Ovary (tissue), 10 donors: ENCODE measurements around the gene PAK5. TPM values are rescaled to one million over a fixed set of nuclear protein-coding genes. Genes with fewer than 3 reads are reported as not detected.

Source experiments
- DNase-seq, 5 donors: peaks; one replicate each; pipeline ENCODE4 v3.0.0-alpha.2; 2019 to 2020
- H3K27ac ChIP-seq, 2 donors: fragments of 200-600 bp; one replicate each; pipeline versions ENCODE4 v1.5.1 to v1.8.0; 2019 to 2022
- H3K27me3 ChIP-seq: fragments of 200-600 bp; one replicate; pipeline ENCODE4 v1.8.0; 2022
- H3K36me3 ChIP-seq: fragments of 200-600 bp; sonication (generic); one replicate; pipeline ENCODE4 v1.5.1; 2019
- H3K4me1 ChIP-seq: one replicate; pipeline ENCODE4 v1.8.1; 2013; ENCODE audit warnings: mild to moderate bottlenecking, moderate library complexity; ENCODE audit not compliant: insufficient read depth
- H3K4me3 ChIP-seq: fragments of 200-600 bp; sonication (generic); one replicate; pipeline ENCODE4 v1.5.1; 2017
- H3K9me3 ChIP-seq, 2 donors: fragments of 200-600 bp in 1 of 2; sonication (generic) in 1 of 2; one replicate each; pipeline versions ENCODE4 v1.5.1 to v1.8.1; 2013 to 2019; ENCODE audit warnings: mild to moderate bottlenecking in 1 of 2, moderate library complexity in 1 of 2
- EP300 ChIP-seq: sonication (generic); formaldehyde crosslinking; IDR thresholded peaks from one replicate; pipeline ENCODE4 v1.6.1; 2017; ENCODE audit warnings: antibody characterized with exemption
- POLR2A ChIP-seq: fragments of 450-650 bp; IDR thresholded peaks from one replicate; pipeline ENCODE4 v1.6.1; 2017; ENCODE audit warnings: antibody characterized with exemption, mild to moderate bottlenecking, moderate library complexity
- WGBS, 3 donors: extraction: QIAGEN DNeasy Blood & Tissue Kit in 1 of 3; methylation state at CpG; one replicate each; pipeline versions ENCODE4 v1.1.5 to v1.1.7; 2013 to 2017; 5-methylcytosine and 5-hydroxymethylcytosine counted together
- intact Hi-C, 4 donors: fragments of 100-400 bp; cut with DNase I; formaldehyde crosslinking; loops; one replicate each; pipeline versions ENCODE4 v1.11.0 to v1.15.1; 2022 to 2023
- long read RNA-seq, 3 donors: library from polyadenylated mRNA in 2 of 3; unstranded in 2 of 3; transcript quantifications; one replicate each; pipeline ENCODE4 v2.0.0 and lab custom pipeline, GENCODE V29; 2021 to 2026
- polyA plus RNA-seq, 2 donors: library from polyadenylated mRNA; stranded (reverse); fragments of 200-250 nt in 1 of 2; fragments of 350-450 nt in 1 of 2; fragmentation: Illumina TruSeq in 1 of 2; extraction: RNeasy Lipid Tissue Mini Kit (QIAGEN cat#74804) in 1 of 2; gene quantifications; one replicate each; pipeline ENCODE4 v1.2.3, GENCODE V29; 2013 to 2014
- total RNA-seq, 7 donors: library from RNA; depleted of rRNA in 2 of 7; stranded (reverse); fragments of >200 nt in 2 of 7; fragmentation: NEBNext Ultra II Directional in 3 of 7; extraction: Animal tissue kit (Norgen Biotek cat#: 25700) in 3 of 7; gene quantifications; one replicate each; pipeline versions ENCODE4 v1.1.0 to v1.2.4, GENCODE V29; 2016 to 2023
- TF ChIP-seq, protein P1 (sequence below), 3 donors: fragments of 450-650 bp in 2 of 3; fragments of 200-600 bp in 1 of 3; IDR thresholded peaks; one replicate each; pipeline versions ENCODE4 v1.5.1 to v1.8.0; 2016 to 2022; ENCODE audit warnings: antibody characterized with exemption in 3 of 3, mild to moderate bottlenecking in 1 of 3
- donor health status: DM: no; HTN: no; CAD: no; lungs with moderate emphysema.
- donor health status: DM: no; HTN: no; CAD: no.
- donor health status: Bipolar disorder and iron deficiency.
- donor health status: DM: yes; HTN: yes; CAD: no.
- donor health status: DM: no; HTN: no; CAD: no.
- donor health status: DM: yes; HTN: yes; CAD: no.

PAK5 gene
- under 1 TPM in 5 of 7 donors, not detected in 2; under 0.01 to 0.46 (median 0.10) TPM for total RNA-seq
- polyA plus RNA-seq = under 1 TPM; 0.05 to 0.47 TPM
- long read RNA-seq, donor 1 = 0 reads
- long read RNA-seq, donor 2, full-length matches to known transcripts = 1 of 1 reads
- long read RNA-seq, donor 2, partial matches to known transcripts = 0 of 1 reads
- long read RNA-seq, donor 2, other reads (novel, unspliced or antisense) = 0 of 1 reads
- long read RNA-seq, donor 3 = 0 reads

- Histone ChIP-seq H3K9me3 (no peaks in the 10 kb centered on the region), H3K4me1 (no peaks in the 10 kb centered on the region), H3K27me3 (no peaks in the 10 kb centered on the region), H3K27ac (no peak within 1 kb of the TSS), H3K4me3 (no peak within 1 kb of the TSS), H3K36me3 (no peaks in the 10 kb centered on the region)
- 0 to 1% (median 1%) methylated on average over 38 to 57 of the region's 57 CpGs for WGBS, 3 donors
- DNase-seq = peak in 2 of 5 donors; percentile 37 to 45
- no peak for TF ChIP-seq EP300
- no peak for TF ChIP-seq POLR2A
- TF ChIP-seq, protein P1, sequence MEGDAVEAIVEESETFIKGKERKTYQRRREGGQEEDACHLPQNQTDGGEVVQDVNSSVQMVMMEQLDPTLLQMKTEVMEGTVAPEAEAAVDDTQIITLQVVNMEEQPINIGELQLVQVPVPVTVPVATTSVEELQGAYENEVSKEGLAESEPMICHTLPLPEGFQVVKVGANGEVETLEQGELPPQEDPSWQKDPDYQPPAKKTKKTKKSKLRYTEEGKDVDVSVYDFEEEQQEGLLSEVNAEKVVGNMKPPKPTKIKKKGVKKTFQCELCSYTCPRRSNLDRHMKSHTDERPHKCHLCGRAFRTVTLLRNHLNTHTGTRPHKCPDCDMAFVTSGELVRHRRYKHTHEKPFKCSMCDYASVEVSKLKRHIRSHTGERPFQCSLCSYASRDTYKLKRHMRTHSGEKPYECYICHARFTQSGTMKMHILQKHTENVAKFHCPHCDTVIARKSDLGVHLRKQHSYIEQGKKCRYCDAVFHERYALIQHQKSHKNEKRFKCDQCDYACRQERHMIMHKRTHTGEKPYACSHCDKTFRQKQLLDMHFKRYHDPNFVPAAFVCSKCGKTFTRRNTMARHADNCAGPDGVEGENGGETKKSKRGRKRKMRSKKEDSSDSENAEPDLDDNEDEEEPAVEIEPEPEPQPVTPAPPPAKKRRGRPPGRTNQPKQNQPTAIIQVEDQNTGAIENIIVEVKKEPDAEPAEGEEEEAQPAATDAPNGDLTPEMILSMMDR (IDR thresholded peaks at IDR 0.05) = no peak
- intact Hi-C loops = no loop called here
Measured at GRCh38 chr20:9838378-9839295, at the start of gene PAK5. PAK5 (minus strand) TSS chr20:9839076; CDS start chr20:9644328, 194,748 bp downstream.

DNA sequence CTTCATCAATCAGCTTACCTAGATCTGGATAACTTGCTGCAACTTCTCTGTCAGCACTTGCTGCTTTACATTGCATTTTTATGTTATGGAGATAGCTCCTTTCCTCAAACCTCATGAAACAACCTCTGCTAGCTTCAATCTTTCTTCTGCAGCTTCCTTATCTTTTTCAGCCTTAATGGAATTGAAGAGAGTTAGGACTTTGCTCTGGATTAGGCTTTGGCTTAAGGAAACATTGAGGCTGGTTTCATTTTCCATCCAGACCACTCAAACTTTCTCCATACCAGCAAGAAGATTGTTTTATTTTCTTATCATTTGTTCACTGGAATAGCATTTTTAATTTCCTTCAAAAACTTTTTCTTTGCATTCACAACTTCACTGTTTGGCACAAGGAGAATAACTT, 48.8 kb upstream of the PAK5 start:
- H3K4me1 ChIP-seq = no peaks in the 10 kb centered on the region
- no peak for TF ChIP-seq EP300
- TF ChIP-seq POLR2A = no peak
- TF ChIP-seq, protein P1 (IDR thresholded peaks at IDR 0.05) = no peak
- no peaks in the 10 kb centered on the region for H3K27me3 ChIP-seq
- no peak overlapping the region for H3K27ac ChIP-seq
- H3K36me3 ChIP-seq = no peaks in the 10 kb centered on the region
- no peaks in the 10 kb centered on the region for H3K9me3 ChIP-seq
- no peak overlapping the region for H3K4me3 ChIP-seq
- intact Hi-C loops = no loop called here
- no peak for DNase-seq

DNA sequence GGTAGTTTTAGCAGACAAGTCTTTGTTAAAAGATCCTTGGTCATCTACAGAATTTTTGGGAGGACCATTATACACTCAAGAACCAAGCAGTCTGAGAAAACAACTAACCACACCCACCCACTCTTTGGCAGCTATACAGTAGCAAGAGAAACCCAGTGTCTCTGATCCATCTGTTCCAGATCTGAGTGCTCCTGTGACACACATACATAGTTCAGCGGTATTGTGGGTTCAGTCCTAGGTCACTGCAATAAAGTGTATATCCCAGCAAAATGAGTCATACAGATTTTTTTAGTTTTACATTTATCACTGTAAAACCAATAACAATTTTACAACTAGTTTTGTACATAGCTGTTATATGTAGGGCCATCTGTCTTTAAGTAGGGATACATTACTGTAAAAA, 47.4 kb upstream of the PAK5 start:
- Histone ChIP-seq H3K27ac (no peak overlapping the region), H3K9me3 (no peaks in the 10 kb centered on the region), H3K4me3 (no peak overlapping the region), H3K27me3 (no peaks in the 10 kb centered on the region), H3K4me1 (no peaks in the 10 kb centered on the region), H3K36me3 (no peaks in the 10 kb centered on the region)
- intact Hi-C loops = no loop called here
- DNase-seq = no peak
- 74 to 81% (median 75%) methylated on average over 1 of the region's 1 CpG for WGBS, 3 donors
- no peak for TF ChIP-seq POLR2A
- TF ChIP-seq, protein P1 (IDR thresholded peaks at IDR 0.05) = no peak

- Histone ChIP-seq H3K36me3 (no peaks in the 10 kb centered on the region), H3K27ac (no peak overlapping the region), H3K9me3 (no peaks in the 10 kb centered on the region), H3K4me3 (no peak overlapping the region), H3K27me3 (no peaks in the 10 kb centered on the region), H3K4me1 (no peaks in the 10 kb centered on the region)
- intact Hi-C loops = no loop called here
- DNase-seq = no peak
- 33 to 48% (median 35%) methylated on average over 2 of the region's 2 CpGs for WGBS, 3 donors
- TF ChIP-seq POLR2A (no peak), EP300 (no peak)
- TF ChIP-seq, protein P1 (IDR thresholded peaks at IDR 0.05) = no peak
Measured at GRCh38 chr20:9884666-9885065, 45.8 kb upstream of the PAK5 start.
